OCI-LY7 (cell line): ENCODE data around the gene ITIH4. TPM values are rescaled to one million over a fixed set of nuclear protein-coding genes. Genes with fewer than 3 reads are reported as not detected.

Source experiments
- BruUV-seq: library from RNA; stranded (reverse); fragments of 400-500 nt; replicated peaks from 2 replicates; lab custom pipeline; 2021; lab: Mats Ljungman, UMichigan
- CTCF ChIA-PET: fragments of 300-600 bp; sonication (Branson Sonifier 250); formaldehyde crosslinking; loops from one replicate; lab custom pipeline; 2022; ENCODE audit warnings: antibody characterized with exemption; ENCODE audit not compliant: unreplicated experiment; lab: Charles Lee
- POLR2A ChIA-PET: fragments of 300-600 bp; sonication (Branson Sonifier 250); formaldehyde crosslinking; loops from one replicate; lab custom pipeline; 2022; ENCODE audit warnings: antibody characterized with exemption; lab: Charles Lee
- DNase-seq: peaks from one replicate; pipeline ENCODE4 v3.0.0-alpha.2; 2015; ENCODE audit warnings: low spot score
- H2AFZ ChIP-seq: fragments of 200-600 bp; sonication (generic), shearing (Covaris generic); 2 replicates; pipeline ENCODE4 v1.6.1; 2014; ENCODE audit warnings: mild to moderate bottlenecking, antibody characterized with exemption, low read length, moderate library complexity
- H3K27ac ChIP-seq: fragments of 200-600 bp; sonication (generic); 2 replicates; pipeline ENCODE4 v1.5.1; 2014; ENCODE audit warnings: mixed run types, low read depth, mild to moderate bottlenecking, moderate library complexity, low read length, inconsistent platforms; ENCODE audit not compliant: poor library complexity, severe bottlenecking
- H3K36me3 ChIP-seq: fragments of 200-600 bp; sonication (generic); 2 replicates; pipeline ENCODE4 v1.6.1; 2014; ENCODE audit warnings: mild to moderate bottlenecking, antibody characterized with exemption, low read length, moderate library complexity, mixed read lengths; ENCODE audit not compliant: insufficient read depth
- H3K4me1 ChIP-seq: fragments of 200-600 bp; sonication (generic); 2 replicates; pipeline ENCODE4 v1.5.1; 2014; ENCODE audit warnings: mild to moderate bottlenecking, low read length; ENCODE audit not compliant: insufficient read depth, poor library complexity, severe bottlenecking
- H3K4me2 ChIP-seq: fragments of 200-600 bp; sonication (generic); 2 replicates; pipeline ENCODE4 v1.6.1; 2014; ENCODE audit warnings: mild to moderate bottlenecking, low read length
- H3K4me3 ChIP-seq: fragments of 200-600 bp; sonication (generic); 2 replicates; pipeline ENCODE4 v1.5.1; 2014; ENCODE audit warnings: mild to moderate bottlenecking, low read depth, low read length; ENCODE audit not compliant: poor library complexity, severe bottlenecking
- H3K79me2 ChIP-seq: fragments of 200-600 bp; sonication (generic); 2 replicates; pipeline ENCODE4 v1.6.1; 2016; ENCODE audit warnings: low read depth, mild to moderate bottlenecking, low read length, moderate library complexity, mixed read lengths; ENCODE audit not compliant: insufficient read depth
- H3K9me2 ChIP-seq: fragments of 200-600 bp; sonication (generic); 2 replicates; pipeline ENCODE4 v1.6.1; 2016; ENCODE audit warnings: mild to moderate bottlenecking, low read length, mixed read lengths; ENCODE audit not compliant: insufficient read depth
- H3K9me3 ChIP-seq: fragments of 200-600 bp; sonication (generic); 2 replicates; pipeline ENCODE4 v1.6.1; 2014; ENCODE audit warnings: mild to moderate bottlenecking, mixed run types, low read length, mixed read lengths
- H4K20me1 ChIP-seq: fragments of 200-600 bp; sonication (generic); 2 replicates; pipeline ENCODE4 v1.6.1; 2014; ENCODE audit warnings: mild to moderate bottlenecking, antibody characterized with exemption, low read length, moderate library complexity, mixed read lengths; ENCODE audit not compliant: insufficient read depth
- EZH2phosphoT487 ChIP-seq: fragments of 200-600 bp; sonication (generic); IDR thresholded peaks from 2 replicates; pipeline ENCODE4 v1.6.1; 2018; ENCODE audit warnings: low read depth, borderline replicate concordance, mild to moderate bottlenecking, mixed run types, antibody characterized with exemption, low read length, moderate library complexity, mixed read lengths
- intact Hi-C: fragments of 100-400 bp; cut with micrococcal nuclease; formaldehyde crosslinking; loops from one replicate; pipeline ENCODE4 v1.10.0; 2022; ENCODE audit not compliant: unreplicated experiment
- total RNA-seq, 2 experiments: library from RNA; depleted of rRNA in 1 of 2; stranded (reverse); fragments of >200 nt in 1 of 2; shearing (Covaris generic) in 1 of 2; gene quantifications; 2 replicates each; pipeline ENCODE4 v1.2.3, GENCODE V29; 2014 to 2022
- TF ChIP-seq, protein P1 (sequence below): fragments of 200-600 bp; sonication (generic); conservative IDR thresholded peaks from 2 replicates; pipeline ENCODE4 v1.5.1; 2014; ENCODE audit warnings: mild to moderate bottlenecking, antibody characterized with exemption, low read length, moderate library complexity, mixed read lengths

Gene ITIH4
- total RNA-seq, 2 experiments from 2014 or later, result 2.1 to 2.2 TPM

DNA sequence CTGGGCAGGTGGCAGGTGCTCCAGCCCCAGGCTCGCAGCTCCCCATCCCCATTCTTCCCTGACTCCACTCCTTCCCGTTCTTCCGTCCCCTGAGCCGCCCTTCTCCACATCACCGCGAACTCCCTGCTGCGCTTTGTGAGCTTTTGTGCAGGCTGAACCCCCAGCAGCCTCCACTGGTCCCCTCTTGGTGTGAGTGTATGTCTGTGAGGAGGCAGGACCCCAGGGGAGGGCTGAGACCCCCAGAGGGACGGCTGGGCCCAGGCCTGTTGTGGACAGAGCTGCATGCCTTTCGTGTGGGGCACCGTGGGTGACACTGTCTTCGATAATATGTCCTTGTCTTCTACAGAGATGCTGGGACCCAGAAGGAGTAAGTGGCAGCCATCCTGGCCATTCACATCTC, 43.2 kb downstream of the ITIH4 start:
- TF ChIP-seq, protein P1, sequence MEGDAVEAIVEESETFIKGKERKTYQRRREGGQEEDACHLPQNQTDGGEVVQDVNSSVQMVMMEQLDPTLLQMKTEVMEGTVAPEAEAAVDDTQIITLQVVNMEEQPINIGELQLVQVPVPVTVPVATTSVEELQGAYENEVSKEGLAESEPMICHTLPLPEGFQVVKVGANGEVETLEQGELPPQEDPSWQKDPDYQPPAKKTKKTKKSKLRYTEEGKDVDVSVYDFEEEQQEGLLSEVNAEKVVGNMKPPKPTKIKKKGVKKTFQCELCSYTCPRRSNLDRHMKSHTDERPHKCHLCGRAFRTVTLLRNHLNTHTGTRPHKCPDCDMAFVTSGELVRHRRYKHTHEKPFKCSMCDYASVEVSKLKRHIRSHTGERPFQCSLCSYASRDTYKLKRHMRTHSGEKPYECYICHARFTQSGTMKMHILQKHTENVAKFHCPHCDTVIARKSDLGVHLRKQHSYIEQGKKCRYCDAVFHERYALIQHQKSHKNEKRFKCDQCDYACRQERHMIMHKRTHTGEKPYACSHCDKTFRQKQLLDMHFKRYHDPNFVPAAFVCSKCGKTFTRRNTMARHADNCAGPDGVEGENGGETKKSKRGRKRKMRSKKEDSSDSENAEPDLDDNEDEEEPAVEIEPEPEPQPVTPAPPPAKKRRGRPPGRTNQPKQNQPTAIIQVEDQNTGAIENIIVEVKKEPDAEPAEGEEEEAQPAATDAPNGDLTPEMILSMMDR, result no peak
- no peak for TF ChIP-seq EZH2phosphoT487
- Histone ChIP-seq H2AFZ (no peak overlapping the region), H3K4me2 (no peak overlapping the region), H3K36me3 (no peaks in the 10 kb centered on the region), H3K9me2 (no peaks in the 10 kb centered on the region), H3K4me1 (no peaks in the 10 kb centered on the region), H4K20me1 (no peaks in the 10 kb centered on the region), H3K27ac (no peak overlapping the region), H3K9me3 (no peaks in the 10 kb centered on the region), H3K79me2 (no peaks in the 10 kb centered on the region), H3K4me3 (no peak overlapping the region)
- no TSS peak for BruUV-seq
- ChIA-PET POLR2A (interaction anchor here (0.6 to 1.0 kb wide), 2 partner anchors 69 to 528 kb away, joined by 4 to 5 read pairs; no protein-coding TSS in a partner anchor), CTCF (no interaction called here)
- no peak for DNase-seq
- intact Hi-C loops, result no loop called here

DNA sequence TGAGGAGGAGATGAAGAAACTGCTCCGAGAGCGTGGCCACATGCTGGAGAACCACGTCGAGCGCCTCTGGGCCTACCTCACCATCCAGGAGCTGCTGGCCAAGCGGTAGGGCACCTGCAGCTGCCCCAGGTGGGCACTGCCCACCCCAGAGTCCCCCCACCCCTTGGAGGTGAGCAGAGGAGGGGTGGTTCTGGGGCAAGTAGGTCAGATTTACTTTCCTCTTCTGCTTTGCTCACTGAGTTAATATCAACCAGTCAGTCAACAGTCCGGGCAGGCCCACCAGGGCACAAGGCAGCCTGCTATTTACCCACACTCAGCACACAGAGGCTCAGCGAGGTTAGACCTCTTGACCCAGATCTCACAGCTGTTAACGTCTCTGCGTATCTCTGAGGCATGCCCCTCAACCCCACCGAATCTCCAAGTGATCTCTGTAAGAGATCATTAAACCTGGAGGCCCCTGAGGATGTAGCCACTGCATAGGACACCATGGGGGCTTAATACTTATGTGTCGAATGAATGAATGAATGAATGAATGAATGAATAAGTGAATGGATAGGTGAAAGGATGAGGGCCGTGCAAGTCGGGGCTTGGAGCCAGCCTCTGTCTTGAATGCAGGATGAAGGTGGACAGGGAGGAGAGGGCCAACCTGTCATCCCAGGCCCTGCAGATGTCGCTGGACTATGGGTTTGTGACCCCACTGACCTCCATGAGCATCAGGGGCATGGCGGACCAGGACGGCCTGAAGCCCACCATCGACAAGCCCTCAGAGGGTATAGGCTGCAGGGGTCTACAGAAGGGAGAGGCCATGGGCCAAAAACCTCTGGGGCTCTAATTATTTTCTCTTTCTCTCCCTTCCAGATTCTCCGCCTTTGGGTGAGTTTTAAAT, 43.9 kb downstream of the ITIH4 start:
- intact Hi-C loops, result no loop called here
- ChIA-PET POLR2A (no interaction called here), CTCF (no interaction called here)
- H3K9me2 ChIP-seq, result no peaks in the 10 kb centered on the region
- BruUV-seq, result no TSS peak
- no peak for DNase-seq
- H3K9me3 ChIP-seq, result no peaks in the 10 kb centered on the region
- TF ChIP-seq EZH2phosphoT487, result no peak
- TF ChIP-seq, protein P1, result no peak
- H3K4me1 ChIP-seq, result no peaks in the 10 kb centered on the region
- H3K27ac ChIP-seq, result no peak overlapping the region
- no peak overlapping the region for H2AFZ ChIP-seq
- H3K4me3 ChIP-seq, result no peak overlapping the region
- H3K4me2 ChIP-seq, result no peak overlapping the region
- no peaks in the 10 kb centered on the region for H3K36me3 ChIP-seq
- no peaks in the 10 kb centered on the region for H4K20me1 ChIP-seq
- no peaks in the 10 kb centered on the region for H3K79me2 ChIP-seq

- H3K4me3 ChIP-seq, result no peak overlapping the region
- H3K79me2 ChIP-seq, result no peaks in the 10 kb centered on the region
- no peaks in the 10 kb centered on the region for H4K20me1 ChIP-seq
- no peak overlapping the region for H3K27ac ChIP-seq
- BruUV-seq, result no TSS peak
- intact Hi-C loops, result no loop called here
- H2AFZ ChIP-seq, result no peak overlapping the region
- DNase-seq, result no peak
- ChIA-PET POLR2A (no interaction called here), CTCF (no interaction called here)
- H3K4me1 ChIP-seq, result no peaks in the 10 kb centered on the region
- no peak overlapping the region for H3K4me2 ChIP-seq
- H3K9me3 ChIP-seq, result no peaks in the 10 kb centered on the region
- H3K36me3 ChIP-seq, result no peaks in the 10 kb centered on the region
- no peaks in the 10 kb centered on the region for H3K9me2 ChIP-seq
- TF ChIP-seq, protein P1, result no peak
- no peak for TF ChIP-seq EZH2phosphoT487
These were observed 45.4 kb downstream of the ITIH4 start for GRCh38 chr3:52784931-52785590.
